ENCODE results near the gene SPCS2. TPM values are rescaled to one million over a fixed set of nuclear protein-coding genes. Genes with fewer than 3 reads are reported as not detected.

Gene SPCS2
- total and polyA plus RNA-seq, 4 donors: 32.4 to 186 (median 59.6) TPM

DNA sequence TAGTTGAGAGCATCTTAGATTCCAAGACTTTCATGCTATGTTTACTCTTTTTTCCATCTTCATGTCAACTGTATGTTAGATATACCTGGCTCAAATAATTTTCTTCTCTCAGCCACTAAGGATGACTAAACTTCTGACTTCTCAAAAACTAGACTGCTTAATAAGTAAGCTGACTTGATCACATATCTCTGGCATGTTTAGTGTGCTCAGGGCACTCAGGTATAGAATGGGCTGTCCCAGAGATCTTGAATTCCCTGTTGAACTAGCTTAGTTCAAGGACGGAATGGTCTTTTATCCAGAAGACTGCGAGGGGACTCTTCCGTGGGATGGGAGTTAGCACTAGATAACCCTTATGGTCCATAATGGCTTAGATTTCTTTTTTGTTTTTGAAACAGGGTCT is 52.6 kb downstream of the SPCS2 start:
- no peaks in the 10 kb centered on the region for H3K4me1 ChIP-seq (ENCODE audit: control insufficient read depth in 4 of 4, insufficient read depth in 4 of 4, low read length in 3 of 4)
- no peaks in the 10 kb centered on the region for H3K9me3 ChIP-seq (ENCODE audit: control insufficient read depth in 4 of 4, low read length in 3 of 4)
- no peak for DNase-seq (ENCODE audit: low spot score)
- no peak overlapping the region for H3K4me3 ChIP-seq (ENCODE audit: low read depth in 1 of 3, low read length in 3 of 3)
- WGBS: 96% methylated on average over 3 of the region's 3 CpGs
- no peak overlapping the region for H3K27ac ChIP-seq (ENCODE audit: low read depth in 1 of 2, low read length in 2 of 2)
- no peaks in the 10 kb centered on the region for H3K27me3 ChIP-seq (ENCODE audit: control insufficient read depth in 4 of 4, insufficient read depth in 4 of 4, low read length in 3 of 4)
- H3K36me3 ChIP-seq (ENCODE audit: control insufficient read depth in 4 of 4, insufficient read depth in 3 of 4, low read depth in 1 of 4, low read length in 3 of 4): peaks cover 2 to 21% (median 16%) of the 10 kb centered on the region in 4 donors
- TF ChIP-seq JUND (IDR thresholded peaks at IDR 0.05) (no peak), NR2F2 (IDR thresholded peaks at IDR 0.05) (no peak), MAX (IDR thresholded peaks at IDR 0.05) (no peak), HNF4G (IDR thresholded peaks at IDR 0.05) (no peak), GABPA (IDR thresholded peaks at IDR 0.05 in 1 of 2, conservative IDR thresholded peaks at IDR 0.05 in 1 of 2) (no peak), EGR1 (IDR thresholded peaks at IDR 0.05; ENCODE audit: low read depth in 2 of 2) (no peak), FOXA2 (IDR thresholded peaks at IDR 0.05) (no peak), SP1 (IDR thresholded peaks at IDR 0.05) (no peak), YY1 (IDR thresholded peaks at IDR 0.05) (no peak), ATF3 (IDR thresholded peaks at IDR 0.05) (no peak), REST (IDR thresholded peaks at IDR 0.05) (no peak), RAD21 (IDR thresholded peaks at IDR 0.05) (no peak), TAF1 (conservative IDR thresholded peaks at IDR 0.05) (no peak), FOXA1 (IDR thresholded peaks at IDR 0.05) (no peak), RXRA (IDR thresholded peaks at IDR 0.05) (no peak), HNF4A (conservative IDR thresholded peaks at IDR 0.05) (no peak)
- TF ChIP-seq, protein P1, sequence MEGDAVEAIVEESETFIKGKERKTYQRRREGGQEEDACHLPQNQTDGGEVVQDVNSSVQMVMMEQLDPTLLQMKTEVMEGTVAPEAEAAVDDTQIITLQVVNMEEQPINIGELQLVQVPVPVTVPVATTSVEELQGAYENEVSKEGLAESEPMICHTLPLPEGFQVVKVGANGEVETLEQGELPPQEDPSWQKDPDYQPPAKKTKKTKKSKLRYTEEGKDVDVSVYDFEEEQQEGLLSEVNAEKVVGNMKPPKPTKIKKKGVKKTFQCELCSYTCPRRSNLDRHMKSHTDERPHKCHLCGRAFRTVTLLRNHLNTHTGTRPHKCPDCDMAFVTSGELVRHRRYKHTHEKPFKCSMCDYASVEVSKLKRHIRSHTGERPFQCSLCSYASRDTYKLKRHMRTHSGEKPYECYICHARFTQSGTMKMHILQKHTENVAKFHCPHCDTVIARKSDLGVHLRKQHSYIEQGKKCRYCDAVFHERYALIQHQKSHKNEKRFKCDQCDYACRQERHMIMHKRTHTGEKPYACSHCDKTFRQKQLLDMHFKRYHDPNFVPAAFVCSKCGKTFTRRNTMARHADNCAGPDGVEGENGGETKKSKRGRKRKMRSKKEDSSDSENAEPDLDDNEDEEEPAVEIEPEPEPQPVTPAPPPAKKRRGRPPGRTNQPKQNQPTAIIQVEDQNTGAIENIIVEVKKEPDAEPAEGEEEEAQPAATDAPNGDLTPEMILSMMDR (IDR thresholded peaks at IDR 0.05; ENCODE audit: low read depth, low read length, missing input control): no peak
- TF ChIP-seq, protein P2, sequence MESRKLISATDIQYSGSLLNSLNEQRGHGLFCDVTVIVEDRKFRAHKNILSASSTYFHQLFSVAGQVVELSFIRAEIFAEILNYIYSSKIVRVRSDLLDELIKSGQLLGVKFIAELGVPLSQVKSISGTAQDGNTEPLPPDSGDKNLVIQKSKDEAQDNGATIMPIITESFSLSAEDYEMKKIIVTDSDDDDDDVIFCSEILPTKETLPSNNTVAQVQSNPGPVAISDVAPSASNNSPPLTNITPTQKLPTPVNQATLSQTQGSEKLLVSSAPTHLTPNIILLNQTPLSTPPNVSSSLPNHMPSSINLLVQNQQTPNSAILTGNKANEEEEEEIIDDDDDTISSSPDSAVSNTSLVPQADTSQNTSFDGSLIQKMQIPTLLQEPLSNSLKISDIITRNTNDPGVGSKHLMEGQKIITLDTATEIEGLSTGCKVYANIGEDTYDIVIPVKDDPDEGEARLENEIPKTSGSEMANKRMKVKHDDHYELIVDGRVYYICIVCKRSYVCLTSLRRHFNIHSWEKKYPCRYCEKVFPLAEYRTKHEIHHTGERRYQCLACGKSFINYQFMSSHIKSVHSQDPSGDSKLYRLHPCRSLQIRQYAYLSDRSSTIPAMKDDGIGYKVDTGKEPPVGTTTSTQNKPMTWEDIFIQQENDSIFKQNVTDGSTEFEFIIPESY (IDR thresholded peaks at IDR 0.05): no peak
- no peak overlapping the region for H3K9ac ChIP-seq (ENCODE audit: low read depth in 1 of 2, low read length in 2 of 2)
